ENCODE results near the gene MYOCOS.
A peak's percentile ranks its signal among the peaks of the same experiment; 100 is the strongest.

The MYOCOS gene

DNA sequence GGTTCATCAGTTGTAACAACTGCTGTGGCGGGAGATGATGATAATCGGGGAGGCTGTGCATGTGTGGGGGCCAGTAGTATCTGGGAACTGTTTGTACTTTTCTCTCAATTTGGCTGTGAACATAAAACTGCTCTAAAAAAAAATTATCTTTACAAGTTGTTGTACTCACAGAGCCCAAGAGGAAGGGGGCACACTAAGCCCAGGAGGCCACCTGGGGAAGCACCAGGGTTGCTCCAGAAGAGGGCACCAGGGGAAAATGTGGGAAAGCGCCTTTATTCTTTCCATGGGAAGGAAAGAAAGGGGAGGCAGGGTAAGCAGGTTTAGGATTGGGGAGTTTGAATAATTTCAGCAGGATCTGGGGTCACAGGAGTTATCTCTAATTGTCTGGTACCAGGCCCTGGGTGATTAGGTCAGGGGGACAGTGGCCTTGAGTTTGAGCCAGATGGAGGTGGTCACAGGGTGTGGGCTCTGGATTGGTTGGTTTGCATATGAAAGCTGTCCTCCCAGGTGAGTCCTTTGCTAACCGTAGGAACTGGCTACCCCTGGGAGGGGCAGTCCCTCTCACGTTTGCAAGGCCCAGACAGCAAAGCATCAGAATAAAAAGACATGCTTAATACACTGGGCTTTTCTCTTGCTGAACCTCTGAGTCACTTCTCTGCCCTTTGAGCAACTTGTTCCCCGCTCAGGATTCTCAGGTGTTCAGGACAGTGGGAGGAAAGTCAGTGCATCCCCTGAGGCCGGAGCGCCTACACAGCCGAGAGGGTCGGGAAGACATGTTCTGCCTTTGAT is 19.2 kb downstream of the MYOCOS start:
- H3K4me3 ChIP-seq (ENCODE audit: low read depth, low read length), result no peak overlapping the region
- TF ChIP-seq, protein P1, sequence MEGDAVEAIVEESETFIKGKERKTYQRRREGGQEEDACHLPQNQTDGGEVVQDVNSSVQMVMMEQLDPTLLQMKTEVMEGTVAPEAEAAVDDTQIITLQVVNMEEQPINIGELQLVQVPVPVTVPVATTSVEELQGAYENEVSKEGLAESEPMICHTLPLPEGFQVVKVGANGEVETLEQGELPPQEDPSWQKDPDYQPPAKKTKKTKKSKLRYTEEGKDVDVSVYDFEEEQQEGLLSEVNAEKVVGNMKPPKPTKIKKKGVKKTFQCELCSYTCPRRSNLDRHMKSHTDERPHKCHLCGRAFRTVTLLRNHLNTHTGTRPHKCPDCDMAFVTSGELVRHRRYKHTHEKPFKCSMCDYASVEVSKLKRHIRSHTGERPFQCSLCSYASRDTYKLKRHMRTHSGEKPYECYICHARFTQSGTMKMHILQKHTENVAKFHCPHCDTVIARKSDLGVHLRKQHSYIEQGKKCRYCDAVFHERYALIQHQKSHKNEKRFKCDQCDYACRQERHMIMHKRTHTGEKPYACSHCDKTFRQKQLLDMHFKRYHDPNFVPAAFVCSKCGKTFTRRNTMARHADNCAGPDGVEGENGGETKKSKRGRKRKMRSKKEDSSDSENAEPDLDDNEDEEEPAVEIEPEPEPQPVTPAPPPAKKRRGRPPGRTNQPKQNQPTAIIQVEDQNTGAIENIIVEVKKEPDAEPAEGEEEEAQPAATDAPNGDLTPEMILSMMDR (IDR thresholded peaks at IDR 0.05; ENCODE audit: low read depth, low read length, missing control alignments), result no peak
- no peak for DNase-seq (ENCODE audit: low read depth)

DNA sequence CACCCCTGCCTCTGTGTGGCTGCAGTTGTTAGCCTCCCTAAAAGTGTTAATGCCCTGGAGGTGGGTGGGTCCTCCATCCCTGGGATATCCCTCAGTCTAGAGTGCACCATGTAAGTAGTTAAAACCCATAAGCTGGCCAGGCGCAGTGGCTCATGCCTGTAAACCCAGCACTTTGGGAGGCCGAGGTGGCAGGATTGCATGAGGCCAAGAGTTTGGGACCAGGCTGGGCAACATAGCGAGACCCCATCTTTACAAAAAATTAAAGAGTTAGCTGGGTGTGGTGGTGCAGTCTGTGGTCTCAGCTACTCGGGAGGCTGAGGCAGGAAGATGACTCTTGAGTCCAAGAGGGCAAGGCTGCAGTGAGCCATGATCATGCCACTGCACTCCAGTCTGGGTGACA is 20.2 kb downstream of the MYOCOS start:
- TF ChIP-seq, protein P1 (IDR thresholded peaks at IDR 0.05; ENCODE audit: low read depth, low read length, missing control alignments), result no peak
- no peak overlapping the region for H3K4me3 ChIP-seq (ENCODE audit: low read depth, low read length)
- no peak for DNase-seq (ENCODE audit: low read depth)

DNA sequence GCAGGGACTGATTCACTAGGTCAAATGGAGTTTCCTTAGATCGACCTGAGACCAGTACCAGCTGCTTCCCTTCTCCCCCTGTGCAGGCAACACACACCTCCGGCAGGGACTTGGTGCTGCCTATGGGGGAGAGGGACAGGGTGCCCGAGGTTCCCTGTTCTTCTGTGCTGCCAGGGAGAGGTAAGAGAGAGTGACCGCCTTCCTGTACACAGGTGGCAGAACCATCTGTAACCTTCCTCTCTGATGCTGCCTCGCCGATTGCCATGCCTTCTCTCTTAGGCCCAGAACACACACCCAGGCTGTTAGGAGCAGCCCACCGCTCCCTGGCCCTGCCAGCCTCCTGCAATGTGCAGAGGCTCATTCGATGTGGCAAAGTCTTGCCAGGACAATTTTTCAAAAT is 21.1 kb downstream of the MYOCOS start:
- no peak overlapping the region for H3K4me3 ChIP-seq (ENCODE audit: low read depth, low read length)
- TF ChIP-seq, protein P1 (IDR thresholded peaks at IDR 0.05; ENCODE audit: low read depth, low read length, missing control alignments), result no peak
- DNase-seq (ENCODE audit: low read depth), result no peak

DNA sequence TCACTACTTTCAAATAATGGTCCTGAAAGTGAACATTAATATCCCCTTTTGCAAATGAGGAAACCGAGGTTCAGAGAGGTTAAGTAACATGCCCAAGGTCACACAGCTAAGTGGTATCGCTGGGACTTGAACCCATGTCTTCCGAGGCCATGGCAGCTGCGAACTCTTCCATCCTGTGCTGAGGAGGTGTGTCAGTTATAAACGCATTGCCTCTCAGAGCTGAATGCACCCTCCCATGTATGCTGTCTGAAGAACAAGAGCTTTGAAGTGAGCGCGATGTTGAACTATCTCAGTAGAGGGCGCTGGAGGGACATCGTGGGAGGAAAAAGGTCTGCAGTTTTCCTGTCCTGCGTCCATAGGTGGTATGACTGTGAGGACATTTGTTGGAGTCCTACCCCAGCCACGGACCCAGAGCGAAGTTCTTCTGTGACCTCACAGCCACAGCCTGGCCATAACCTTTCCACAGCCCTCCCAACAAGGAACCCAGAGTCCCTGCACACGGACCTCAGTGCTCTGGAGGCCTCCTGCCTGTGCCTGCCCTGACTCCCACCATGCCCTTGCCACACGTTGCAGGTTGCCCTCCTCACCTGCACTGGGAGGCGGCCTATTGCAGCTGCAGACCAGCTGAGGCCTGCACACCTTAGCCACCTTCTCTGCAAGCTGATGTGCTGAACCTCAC is 22.9 kb downstream of the MYOCOS start:
- TF ChIP-seq, protein P1 (IDR thresholded peaks at IDR 0.05; ENCODE audit: low read depth, low read length, missing control alignments), result peak; percentile 90
- H3K4me3 ChIP-seq (ENCODE audit: low read depth, low read length), result no peak overlapping the region
- DNase-seq (ENCODE audit: low read depth), result peak; percentile 52

DNA sequence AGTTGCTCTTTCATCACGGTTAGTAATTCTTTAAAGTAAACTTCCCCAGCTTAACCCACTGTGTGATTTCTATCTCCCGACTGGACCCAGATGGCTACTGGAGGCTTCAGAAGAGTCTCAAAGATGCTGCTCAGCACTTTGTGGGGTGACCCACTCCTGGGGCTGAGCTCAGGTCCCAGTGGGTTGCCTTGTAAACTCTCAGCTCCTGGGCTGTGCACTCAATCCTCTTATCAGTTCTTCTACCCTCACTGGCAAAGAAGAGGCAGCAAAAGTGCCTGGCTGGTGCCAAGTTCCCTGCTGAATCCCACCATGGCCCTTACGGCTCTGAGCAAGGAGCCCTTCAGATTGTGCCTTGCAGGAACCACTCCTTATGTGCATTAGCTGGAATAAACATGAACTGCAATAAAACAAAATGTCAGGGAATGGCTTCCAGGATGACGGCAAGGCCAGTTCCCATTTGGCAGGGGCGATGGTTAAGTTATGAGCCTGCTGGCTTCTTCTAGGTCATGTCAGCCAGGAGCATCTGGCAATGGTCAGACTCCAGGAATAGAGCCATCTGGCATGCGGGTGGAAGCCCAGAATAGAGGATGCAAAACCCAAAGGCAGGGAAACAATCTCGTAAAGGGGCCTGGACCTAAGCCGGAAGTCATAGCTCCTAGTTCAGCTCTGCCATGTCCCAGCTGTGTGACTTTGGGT is 23.7 kb downstream of the MYOCOS start:
- TF ChIP-seq, protein P1 (IDR thresholded peaks at IDR 0.05; ENCODE audit: low read depth, low read length, missing control alignments), result no peak
- DNase-seq (ENCODE audit: low read depth), result no peak
- H3K4me3 ChIP-seq (ENCODE audit: low read depth, low read length), result no peak overlapping the region

DNA sequence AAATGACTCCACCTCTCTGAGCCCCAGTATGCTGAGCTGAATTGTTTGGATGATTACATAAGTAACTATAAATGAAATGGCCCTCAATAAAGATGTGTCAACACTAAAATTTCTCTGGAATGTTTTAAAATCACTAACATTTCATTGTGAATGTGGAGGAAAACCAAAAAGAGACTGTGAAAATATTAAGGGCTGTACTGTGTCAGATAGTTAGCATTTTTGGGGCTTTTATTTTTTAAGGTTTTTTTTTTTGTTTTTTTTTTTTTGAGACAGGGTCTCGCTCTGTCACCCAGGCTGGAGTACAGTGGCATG is 24.2 kb downstream of the MYOCOS start:
- no peak for DNase-seq (ENCODE audit: low read depth)
- TF ChIP-seq, protein P1 (IDR thresholded peaks at IDR 0.05; ENCODE audit: low read depth, low read length, missing control alignments), result no peak

More for the DNA sequence above, 24.2 kb downstream of the MYOCOS start:
- H3K4me3 ChIP-seq (ENCODE audit: low read depth, low read length), result no peak overlapping the region
